ENCODE data around the gene OASL. TPM values are rescaled to one million over a fixed set of nuclear protein-coding genes. Genes with fewer than 3 reads are reported as not detected.

OASL gene, protein sequence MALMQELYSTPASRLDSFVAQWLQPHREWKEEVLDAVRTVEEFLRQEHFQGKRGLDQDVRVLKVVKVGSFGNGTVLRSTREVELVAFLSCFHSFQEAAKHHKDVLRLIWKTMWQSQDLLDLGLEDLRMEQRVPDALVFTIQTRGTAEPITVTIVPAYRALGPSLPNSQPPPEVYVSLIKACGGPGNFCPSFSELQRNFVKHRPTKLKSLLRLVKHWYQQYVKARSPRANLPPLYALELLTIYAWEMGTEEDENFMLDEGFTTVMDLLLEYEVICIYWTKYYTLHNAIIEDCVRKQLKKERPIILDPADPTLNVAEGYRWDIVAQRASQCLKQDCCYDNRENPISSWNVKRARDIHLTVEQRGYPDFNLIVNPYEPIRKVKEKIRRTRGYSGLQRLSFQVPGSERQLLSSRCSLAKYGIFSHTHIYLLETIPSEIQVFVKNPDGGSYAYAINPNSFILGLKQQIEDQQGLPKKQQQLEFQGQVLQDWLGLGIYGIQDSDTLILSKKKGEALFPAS
- total RNA-seq (ENCODE audit: low replicate concordance): not detected in 2 replicates

DNA sequence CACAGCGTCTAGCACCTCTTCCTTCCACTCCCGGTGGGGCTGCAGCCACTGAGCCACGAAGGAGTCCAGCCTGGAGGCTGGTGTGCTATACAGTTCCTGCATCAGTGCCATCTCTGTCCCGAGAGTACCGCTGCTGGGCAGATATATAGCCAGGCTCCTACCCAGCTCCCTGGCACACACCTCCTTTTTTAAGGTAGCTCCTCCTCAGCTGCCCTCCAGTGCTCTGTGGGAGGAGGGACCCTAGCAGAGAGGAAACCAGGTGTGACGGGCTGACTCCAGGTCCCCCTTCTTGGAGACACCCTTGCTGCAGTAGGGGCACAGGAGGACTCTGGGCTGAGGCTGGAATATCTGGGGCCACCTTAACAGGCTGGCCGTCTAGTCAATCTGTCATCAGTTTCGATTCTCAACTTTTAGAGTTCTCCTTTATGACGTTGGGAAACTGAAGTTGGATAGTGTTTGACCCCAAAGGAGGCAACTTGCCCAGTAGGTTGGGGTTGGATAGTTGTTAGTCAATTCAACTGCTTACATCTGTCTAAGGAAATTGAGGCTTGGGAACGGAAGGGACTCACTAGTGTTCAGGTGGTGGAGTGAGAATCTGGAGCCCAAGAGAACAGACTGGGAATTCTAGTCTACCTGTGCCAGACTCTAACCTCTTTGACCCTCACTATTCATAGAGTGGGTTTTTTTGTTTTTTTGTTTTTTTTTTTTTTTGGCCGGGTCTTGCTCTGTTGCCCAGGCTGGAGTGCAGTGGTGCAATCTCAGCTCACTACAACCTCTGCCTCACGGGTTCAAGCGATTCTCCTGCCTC lies at the start of gene OASL:
OASL (minus strand) TSS at position 386 of the 808 bp plus-strand sequence; CDS start at position 111, 275 bp downstream.
- no peak for DNase-seq (ENCODE audit: low spot score)
- Histone ChIP-seq H3K36me3 (no peaks in the 10 kb centered on the region), H3K4me2 (no peak within 1 kb of the TSS), H3K27ac (no peak within 1 kb of the TSS), H3K4me3 (no peak within 1 kb of the TSS), H3K79me2 (ENCODE audit: low read depth) (no peaks in the 10 kb centered on the region), H3K27me3 (no peaks in the 10 kb centered on the region), H4K20me1 (ENCODE audit: low read depth) (no peaks in the 10 kb centered on the region), H2AFZ (replicated peaks) (peak within 1 kb of the TSS; percentile 63), H3K9me3 (ENCODE audit: low read depth) (no peaks in the 10 kb centered on the region), H3F3A (ENCODE audit: low read depth) (no peaks in the 10 kb centered on the region), H3K4me1 (no peaks in the 10 kb centered on the region), H3K9ac (no peak within 1 kb of the TSS)
- Mint-ChIP-seq H3K27me3 (ENCODE audit: insufficient read depth, low read depth) (peaks cover 12% of the 10 kb centered on the region), H3K9me3 (no peaks in the 10 kb centered on the region), H3K36me3 (no peaks in the 10 kb centered on the region), H3K4me3 (no peak within 1 kb of the TSS), H3K4me1 (peaks cover 5% of the 10 kb centered on the region), H3K27ac (no peak within 1 kb of the TSS)
- TF ChIP-seq EZH2 (IDR thresholded peaks at IDR 0.05): no peak
- TF ChIP-seq, protein P1, sequence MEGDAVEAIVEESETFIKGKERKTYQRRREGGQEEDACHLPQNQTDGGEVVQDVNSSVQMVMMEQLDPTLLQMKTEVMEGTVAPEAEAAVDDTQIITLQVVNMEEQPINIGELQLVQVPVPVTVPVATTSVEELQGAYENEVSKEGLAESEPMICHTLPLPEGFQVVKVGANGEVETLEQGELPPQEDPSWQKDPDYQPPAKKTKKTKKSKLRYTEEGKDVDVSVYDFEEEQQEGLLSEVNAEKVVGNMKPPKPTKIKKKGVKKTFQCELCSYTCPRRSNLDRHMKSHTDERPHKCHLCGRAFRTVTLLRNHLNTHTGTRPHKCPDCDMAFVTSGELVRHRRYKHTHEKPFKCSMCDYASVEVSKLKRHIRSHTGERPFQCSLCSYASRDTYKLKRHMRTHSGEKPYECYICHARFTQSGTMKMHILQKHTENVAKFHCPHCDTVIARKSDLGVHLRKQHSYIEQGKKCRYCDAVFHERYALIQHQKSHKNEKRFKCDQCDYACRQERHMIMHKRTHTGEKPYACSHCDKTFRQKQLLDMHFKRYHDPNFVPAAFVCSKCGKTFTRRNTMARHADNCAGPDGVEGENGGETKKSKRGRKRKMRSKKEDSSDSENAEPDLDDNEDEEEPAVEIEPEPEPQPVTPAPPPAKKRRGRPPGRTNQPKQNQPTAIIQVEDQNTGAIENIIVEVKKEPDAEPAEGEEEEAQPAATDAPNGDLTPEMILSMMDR (IDR thresholded peaks at IDR 0.05): no peak
- TF ChIP-seq EZH2phosphoT487 (IDR thresholded peaks at IDR 0.05): no peak

DNA sequence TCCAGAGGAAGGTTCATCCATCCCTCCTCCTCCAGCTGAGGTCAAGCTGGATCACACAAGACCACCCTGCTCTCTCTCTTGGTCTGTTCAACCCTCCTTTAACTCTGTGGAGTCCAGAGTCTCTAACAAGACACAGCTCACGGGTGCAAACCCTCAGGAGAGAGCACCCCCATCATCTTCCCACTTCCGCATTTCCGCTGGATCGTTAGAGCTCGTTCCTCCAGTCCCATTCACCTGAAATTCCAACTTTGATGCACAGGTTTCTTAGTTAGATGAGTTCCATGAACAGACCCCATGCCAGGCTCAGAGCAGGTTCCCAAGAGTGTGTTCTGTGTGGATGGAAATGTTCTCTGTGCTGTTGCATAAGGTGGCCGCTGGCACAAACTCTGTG lies 49.1 kb upstream of the OASL start:
- Histone ChIP-seq H3K27ac (no peak overlapping the region), H3K9ac (no peak overlapping the region), H3F3A (ENCODE audit: low read depth) (no peaks in the 10 kb centered on the region), H3K4me3 (no peak overlapping the region), H3K4me2 (no peak overlapping the region), H3K27me3 (no peaks in the 10 kb centered on the region), H3K36me3 (no peaks in the 10 kb centered on the region), H3K9me3 (ENCODE audit: low read depth) (no peaks in the 10 kb centered on the region), H3K4me1 (no peaks in the 10 kb centered on the region), H4K20me1 (ENCODE audit: low read depth) (no peaks in the 10 kb centered on the region), H2AFZ (replicated peaks) (no peak overlapping the region), H3K79me2 (ENCODE audit: low read depth) (no peaks in the 10 kb centered on the region)
- no peak overlapping the region for H3K4me3 Mint-ChIP-seq
- H3K9me3 Mint-ChIP-seq: no peaks in the 10 kb centered on the region
- TF ChIP-seq, protein P1 (IDR thresholded peaks at IDR 0.05): no peak
- TF ChIP-seq EZH2phosphoT487 (IDR thresholded peaks at IDR 0.05) (no peak), EZH2 (IDR thresholded peaks at IDR 0.05) (no peak)
- H3K4me1 Mint-ChIP-seq: peaks cover 6% of the 10 kb centered on the region
- no peak overlapping the region for H3K27ac Mint-ChIP-seq
- H3K36me3 Mint-ChIP-seq: no peaks in the 10 kb centered on the region
- peaks cover 11% of the 10 kb centered on the region for H3K27me3 Mint-ChIP-seq (ENCODE audit: insufficient read depth, low read depth)
- no peak for DNase-seq (ENCODE audit: low spot score)

DNA sequence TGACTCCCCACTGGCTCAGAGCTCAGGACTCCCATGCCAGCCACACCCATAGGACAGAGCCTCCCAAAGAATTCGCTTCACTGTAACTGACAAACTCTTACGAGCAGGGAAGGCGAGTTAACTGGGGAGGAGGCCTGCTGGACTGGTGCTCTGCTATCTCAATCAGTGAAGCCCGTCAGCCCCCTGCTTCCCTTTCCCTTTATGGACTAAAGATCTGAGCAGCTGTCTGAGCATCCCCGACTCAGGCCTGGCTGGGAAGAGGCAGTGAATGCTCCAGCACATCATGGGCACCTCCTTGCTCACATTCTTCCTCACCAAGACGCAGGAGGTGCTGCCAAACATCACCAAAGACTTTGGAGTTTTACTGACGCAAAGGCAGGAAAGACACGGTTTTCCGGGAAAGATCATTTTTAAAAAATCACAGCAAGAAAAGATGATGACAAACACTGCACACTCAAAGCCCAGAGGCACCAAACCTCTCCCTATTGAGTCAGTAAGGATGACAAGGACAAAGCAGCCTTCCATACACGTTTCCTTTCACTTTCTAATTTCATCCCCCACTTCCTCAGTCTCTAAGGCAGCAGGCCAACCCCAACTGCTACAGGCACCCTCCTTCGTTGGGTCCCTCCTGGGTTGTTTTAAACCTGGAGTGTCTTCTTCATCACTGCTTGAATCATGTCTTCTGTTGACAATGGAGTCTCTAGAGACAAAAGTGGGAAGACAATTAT lies 48.6 kb upstream of the OASL start:
- H3K27me3 Mint-ChIP-seq (ENCODE audit: insufficient read depth, low read depth): peaks cover 10% of the 10 kb centered on the region

More for the DNA sequence above, 48.6 kb upstream of the OASL start:
- no peaks in the 10 kb centered on the region for H3K27me3 ChIP-seq
- no peak overlapping the region for H3K4me2 ChIP-seq
- H3F3A ChIP-seq (ENCODE audit: low read depth): no peaks in the 10 kb centered on the region
- no peak overlapping the region for H3K4me3 ChIP-seq
- no peaks in the 10 kb centered on the region for H3K9me3 ChIP-seq (ENCODE audit: low read depth)
- Mint-ChIP-seq H3K36me3 (no peaks in the 10 kb centered on the region), H3K4me1 (peaks cover 6% of the 10 kb centered on the region), H3K9me3 (no peaks in the 10 kb centered on the region), H3K27ac (peak overlapping the region; percentile 2), H3K4me3 (no peak overlapping the region)
- no peak overlapping the region for H3K9ac ChIP-seq
- no peaks in the 10 kb centered on the region for H3K4me1 ChIP-seq
- H3K36me3 ChIP-seq: no peaks in the 10 kb centered on the region
- TF ChIP-seq EZH2phosphoT487 (IDR thresholded peaks at IDR 0.05): no peak
- TF ChIP-seq, protein P1 (IDR thresholded peaks at IDR 0.05): no peak
- no peak for TF ChIP-seq EZH2 (IDR thresholded peaks at IDR 0.05)
- H3K27ac ChIP-seq: no peak overlapping the region
- H3K79me2 ChIP-seq (ENCODE audit: low read depth): no peaks in the 10 kb centered on the region
- no peaks in the 10 kb centered on the region for H4K20me1 ChIP-seq (ENCODE audit: low read depth)
- H2AFZ ChIP-seq (replicated peaks): no peak overlapping the region
- no peak for DNase-seq (ENCODE audit: low spot score)
